OCI-LY7 (cell line): Measurements from ENCODE around the gene KSR1.

Experiments used
- EZH2phosphoT487 ChIP-seq: fragments of 200-600 bp; sonication (generic); IDR thresholded peaks from 2 replicates; pipeline ENCODE4 v1.6.1; 2018; ENCODE audit warnings: low read depth, borderline replicate concordance, mild to moderate bottlenecking, mixed run types, antibody characterized with exemption, low read length, moderate library complexity, mixed read lengths
- TF ChIP-seq, protein P1 (sequence below): fragments of 200-600 bp; sonication (generic); conservative IDR thresholded peaks from 2 replicates; pipeline ENCODE4 v1.5.1; 2014; ENCODE audit warnings: mild to moderate bottlenecking, antibody characterized with exemption, low read length, moderate library complexity, mixed read lengths

DNA sequence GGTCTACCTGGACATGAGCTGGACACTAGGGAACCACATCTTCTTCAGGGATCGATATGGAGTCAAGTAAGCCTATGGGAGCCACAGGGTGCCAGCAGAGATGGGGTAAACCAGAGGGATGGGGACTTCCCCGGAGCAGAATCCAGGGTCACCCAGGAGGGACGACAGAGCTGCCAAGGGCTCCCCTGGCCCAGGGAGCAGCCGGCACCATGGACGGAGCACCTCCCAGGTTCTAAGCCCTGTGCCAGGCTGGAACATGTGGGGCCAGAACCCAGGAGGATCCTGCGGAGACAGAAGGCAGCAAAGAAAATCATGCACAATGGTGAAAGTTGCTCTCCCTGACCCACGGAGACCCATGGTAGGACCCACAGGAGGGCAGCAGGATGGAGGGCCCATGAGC lies 33.6 kb upstream of the KSR1 start:
- TF ChIP-seq, protein P1, sequence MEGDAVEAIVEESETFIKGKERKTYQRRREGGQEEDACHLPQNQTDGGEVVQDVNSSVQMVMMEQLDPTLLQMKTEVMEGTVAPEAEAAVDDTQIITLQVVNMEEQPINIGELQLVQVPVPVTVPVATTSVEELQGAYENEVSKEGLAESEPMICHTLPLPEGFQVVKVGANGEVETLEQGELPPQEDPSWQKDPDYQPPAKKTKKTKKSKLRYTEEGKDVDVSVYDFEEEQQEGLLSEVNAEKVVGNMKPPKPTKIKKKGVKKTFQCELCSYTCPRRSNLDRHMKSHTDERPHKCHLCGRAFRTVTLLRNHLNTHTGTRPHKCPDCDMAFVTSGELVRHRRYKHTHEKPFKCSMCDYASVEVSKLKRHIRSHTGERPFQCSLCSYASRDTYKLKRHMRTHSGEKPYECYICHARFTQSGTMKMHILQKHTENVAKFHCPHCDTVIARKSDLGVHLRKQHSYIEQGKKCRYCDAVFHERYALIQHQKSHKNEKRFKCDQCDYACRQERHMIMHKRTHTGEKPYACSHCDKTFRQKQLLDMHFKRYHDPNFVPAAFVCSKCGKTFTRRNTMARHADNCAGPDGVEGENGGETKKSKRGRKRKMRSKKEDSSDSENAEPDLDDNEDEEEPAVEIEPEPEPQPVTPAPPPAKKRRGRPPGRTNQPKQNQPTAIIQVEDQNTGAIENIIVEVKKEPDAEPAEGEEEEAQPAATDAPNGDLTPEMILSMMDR = no peak
- no peak for TF ChIP-seq EZH2phosphoT487
